Mesendoderm (in vitro differentiated cells): ENCODE data around the gene SMIM17.
A peak's percentile ranks its signal among the peaks of the same experiment; 100 is the strongest.

ENCODE experiments used
- DNase-seq: peaks from one replicate; pipeline ENCODE4 v3.0.0; 2013
- H2AK5ac ChIP-seq: 2 replicates; pipeline ENCODE4 v1.6.1; 2013; ENCODE audit warnings: low read length, inconsistent platforms
- H2BK120ac ChIP-seq: 2 replicates; pipeline ENCODE4 v1.6.1; 2013; ENCODE audit warnings: low read depth, mild to moderate bottlenecking, low read length, moderate library complexity, mixed read lengths
- H2BK15ac ChIP-seq: replicated peaks from 2 replicates; pipeline ENCODE4 v1.6.1; 2013; ENCODE audit warnings: low read depth, mild to moderate bottlenecking, moderate library complexity
- H2BK5ac ChIP-seq: 2 replicates; pipeline ENCODE4 v1.6.1; 2013; ENCODE audit warnings: low read length, inconsistent platforms
- H3K18ac ChIP-seq: 2 replicates; pipeline ENCODE4 v1.6.1; 2013; ENCODE audit warnings: mild to moderate bottlenecking, low read length, mixed read lengths
- H3K23ac ChIP-seq: one replicate; pipeline ENCODE4 v1.6.1; 2013; ENCODE audit warnings: low read length
- H3K27ac ChIP-seq: 2 replicates; pipeline ENCODE4 v1.5.1; 2013; ENCODE audit warnings: low read depth, mild to moderate bottlenecking, inconsistent platforms, low read length, moderate library complexity
- H3K27me3 ChIP-seq: 2 replicates; pipeline ENCODE4 v1.6.1; 2013; ENCODE audit warnings: low read length, control low read depth, mild to moderate bottlenecking, inconsistent platforms; ENCODE audit not compliant: insufficient read depth, poor library complexity
- H3K36me3 ChIP-seq: 2 replicates; pipeline ENCODE4 v1.6.1; 2013; ENCODE audit warnings: low read length, inconsistent platforms; ENCODE audit not compliant: control insufficient read depth, insufficient read depth
- H3K4ac ChIP-seq: one replicate; pipeline ENCODE4 v1.6.1; 2013; ENCODE audit warnings: low read depth, mild to moderate bottlenecking, low read length, moderate library complexity
- H3K4me1 ChIP-seq: 2 replicates; pipeline ENCODE4 v1.6.1; 2013; ENCODE audit warnings: low read depth, low read length, inconsistent platforms; ENCODE audit not compliant: control insufficient read depth
- H3K4me2 ChIP-seq: 2 replicates; pipeline ENCODE4 v1.6.1; 2013; ENCODE audit warnings: low read length
- H3K4me3 ChIP-seq: 2 replicates; pipeline ENCODE4 v1.5.1; 2013; ENCODE audit warnings: mild to moderate bottlenecking, low read length
- H3K56ac ChIP-seq: one replicate; pipeline ENCODE4 v1.6.1; 2013; ENCODE audit warnings: low read length
- H3K79me1 ChIP-seq: 2 replicates; pipeline ENCODE4 v1.6.1; 2013; ENCODE audit warnings: low read length, inconsistent platforms
- H3K79me2 ChIP-seq: 2 replicates; pipeline ENCODE4 v1.6.1; 2013; ENCODE audit warnings: mild to moderate bottlenecking, low read length; ENCODE audit not compliant: control insufficient read depth, insufficient read depth
- H3K9ac ChIP-seq: 2 replicates; pipeline ENCODE4 v1.6.1; 2013; ENCODE audit warnings: low read length, inconsistent platforms
- H4K5ac ChIP-seq: one replicate; pipeline ENCODE4 v1.6.1; 2013; ENCODE audit warnings: low read length
- H4K8ac ChIP-seq: one replicate; pipeline ENCODE4 v1.6.1; 2013; ENCODE audit warnings: low read depth, mild to moderate bottlenecking, control low read depth, low read length, moderate library complexity
- WGBS: extraction: QIAGEN DNeasy Blood & Tissue Kit; methylation state at CpG from one replicate; pipeline ENCODE4 v1.1.7; 2013; ENCODE audit warnings: low lambda C conversion rate, missing lambda C conversion rate; ENCODE audit not compliant: insufficient coverage; ENCODE audit errors: extremely low coverage; 5-methylcytosine and 5-hydroxymethylcytosine counted together

SMIM17 gene

GRCh38 chr19:56660381-56661107 is 17.6 kb downstream of the SMIM17 start:
- DNase-seq: peak; percentile 12
- no peak overlapping the region for H3K18ac ChIP-seq
- H3K4me2 ChIP-seq: no peak overlapping the region
- H3K27me3 ChIP-seq: no peaks in the 10 kb centered on the region
- H3K79me2 ChIP-seq: no peaks in the 10 kb centered on the region
- no peak overlapping the region for H2BK120ac ChIP-seq
- H4K5ac ChIP-seq: no peak overlapping the region
- H3K4me1 ChIP-seq: no peaks in the 10 kb centered on the region
- no peak overlapping the region for H3K23ac ChIP-seq
- no peak overlapping the region for H3K4ac ChIP-seq
- H4K8ac ChIP-seq: no peak overlapping the region
- H2BK5ac ChIP-seq: no peak overlapping the region
- H3K56ac ChIP-seq: no peak overlapping the region
- no peak overlapping the region for H3K4me3 ChIP-seq
- H2AK5ac ChIP-seq: no peak overlapping the region
- no CpG with 5 or more reads among the region's 32 CpGs for WGBS
- no peak overlapping the region for H3K9ac ChIP-seq
- no peak overlapping the region for H2BK15ac ChIP-seq
- no peaks in the 10 kb centered on the region for H3K36me3 ChIP-seq
- H3K27ac ChIP-seq: no peak overlapping the region
- no peaks in the 10 kb centered on the region for H3K79me1 ChIP-seq

- no peak overlapping the region for H3K4ac ChIP-seq
- H2BK5ac ChIP-seq: no peak overlapping the region
- no peaks in the 10 kb centered on the region for H3K4me1 ChIP-seq
- H2BK120ac ChIP-seq: no peak overlapping the region
- no CpG with 5 or more reads among the region's 3 CpGs for WGBS
- no peaks in the 10 kb centered on the region for H3K27me3 ChIP-seq
- no peak overlapping the region for H3K4me2 ChIP-seq
- H4K5ac ChIP-seq: no peak overlapping the region
- H3K9ac ChIP-seq: no peak overlapping the region
- H3K79me1 ChIP-seq: no peaks in the 10 kb centered on the region
- H3K56ac ChIP-seq: no peak overlapping the region
- H3K36me3 ChIP-seq: no peaks in the 10 kb centered on the region
- no peak overlapping the region for H2AK5ac ChIP-seq
- H3K4me3 ChIP-seq: no peak overlapping the region
- no peak overlapping the region for H3K27ac ChIP-seq
- H4K8ac ChIP-seq: no peak overlapping the region
- DNase-seq: no peak
- H3K23ac ChIP-seq: no peak overlapping the region
- no peak overlapping the region for H2BK15ac ChIP-seq
- no peak overlapping the region for H3K18ac ChIP-seq
- H3K79me2 ChIP-seq: no peaks in the 10 kb centered on the region
Observed at GRCh38 chr19:56661248-56661647, 18.3 kb downstream of the SMIM17 start.

GRCh38 chr19:56663931-56664500 is 21.1 kb downstream of the SMIM17 start:
- Histone ChIP-seq H3K27ac (no peak overlapping the region), H3K4ac (no peak overlapping the region), H3K9ac (no peak overlapping the region), H3K4me1 (no peaks in the 10 kb centered on the region), H2AK5ac (no peak overlapping the region), H3K18ac (no peak overlapping the region), H3K4me3 (no peak overlapping the region), H3K79me1 (no peaks in the 10 kb centered on the region), H2BK120ac (no peak overlapping the region), H3K36me3 (no peaks in the 10 kb centered on the region), H3K27me3 (no peaks in the 10 kb centered on the region), H4K5ac (no peak overlapping the region), H2BK5ac (no peak overlapping the region), H2BK15ac (no peak overlapping the region), H3K79me2 (no peaks in the 10 kb centered on the region), H3K4me2 (no peak overlapping the region), H3K23ac (no peak overlapping the region), H3K56ac (no peak overlapping the region), H4K8ac (no peak overlapping the region)
- WGBS: no CpG with 5 or more reads among the region's 60 CpGs
- no peak for DNase-seq

GRCh38 chr19:56664511-56664910 is 21.6 kb downstream of the SMIM17 start:
- Histone ChIP-seq H3K36me3 (no peaks in the 10 kb centered on the region), H4K5ac (no peak overlapping the region), H2BK5ac (no peak overlapping the region), H3K79me2 (no peaks in the 10 kb centered on the region), H3K56ac (no peak overlapping the region), H2BK120ac (no peak overlapping the region), H3K9ac (no peak overlapping the region), H3K79me1 (no peaks in the 10 kb centered on the region), H3K23ac (no peak overlapping the region), H3K4me1 (no peaks in the 10 kb centered on the region), H3K4me3 (no peak overlapping the region), H3K27me3 (no peaks in the 10 kb centered on the region), H3K18ac (no peak overlapping the region), H2AK5ac (no peak overlapping the region), H2BK15ac (no peak overlapping the region), H3K4me2 (no peak overlapping the region), H3K4ac (no peak overlapping the region), H4K8ac (no peak overlapping the region), H3K27ac (no peak overlapping the region)
- DNase-seq: no peak
- WGBS: no CpG with 5 or more reads among the region's 43 CpGs

- Histone ChIP-seq H2AK5ac (no peak overlapping the region), H3K9ac (no peak overlapping the region), H4K5ac (no peak overlapping the region), H3K36me3 (no peaks in the 10 kb centered on the region), H3K56ac (no peak overlapping the region), H2BK120ac (no peak overlapping the region), H3K79me2 (no peaks in the 10 kb centered on the region), H2BK15ac (no peak overlapping the region), H3K4me3 (no peak overlapping the region), H3K4me2 (no peak overlapping the region), H3K4ac (no peak overlapping the region), H3K79me1 (no peaks in the 10 kb centered on the region), H3K4me1 (no peaks in the 10 kb centered on the region), H3K27ac (no peak overlapping the region), H3K18ac (no peak overlapping the region), H4K8ac (no peak overlapping the region), H3K23ac (no peak overlapping the region), H3K27me3 (no peaks in the 10 kb centered on the region), H2BK5ac (no peak overlapping the region)
- peak; percentile 37 for DNase-seq
- no CpG with 5 or more reads among the region's 6 CpGs for WGBS
Observed at GRCh38 chr19:56667311-56667870, 24.4 kb downstream of the SMIM17 start.
